ENCODE results near the gene TBX20.
"Not testable (repeated sequence)": the region's sequence is repeated elsewhere in the genome, so short reads cannot be mapped to it uniquely, and the experiment has no call there.

- TF ChIP-seq, protein P1, sequence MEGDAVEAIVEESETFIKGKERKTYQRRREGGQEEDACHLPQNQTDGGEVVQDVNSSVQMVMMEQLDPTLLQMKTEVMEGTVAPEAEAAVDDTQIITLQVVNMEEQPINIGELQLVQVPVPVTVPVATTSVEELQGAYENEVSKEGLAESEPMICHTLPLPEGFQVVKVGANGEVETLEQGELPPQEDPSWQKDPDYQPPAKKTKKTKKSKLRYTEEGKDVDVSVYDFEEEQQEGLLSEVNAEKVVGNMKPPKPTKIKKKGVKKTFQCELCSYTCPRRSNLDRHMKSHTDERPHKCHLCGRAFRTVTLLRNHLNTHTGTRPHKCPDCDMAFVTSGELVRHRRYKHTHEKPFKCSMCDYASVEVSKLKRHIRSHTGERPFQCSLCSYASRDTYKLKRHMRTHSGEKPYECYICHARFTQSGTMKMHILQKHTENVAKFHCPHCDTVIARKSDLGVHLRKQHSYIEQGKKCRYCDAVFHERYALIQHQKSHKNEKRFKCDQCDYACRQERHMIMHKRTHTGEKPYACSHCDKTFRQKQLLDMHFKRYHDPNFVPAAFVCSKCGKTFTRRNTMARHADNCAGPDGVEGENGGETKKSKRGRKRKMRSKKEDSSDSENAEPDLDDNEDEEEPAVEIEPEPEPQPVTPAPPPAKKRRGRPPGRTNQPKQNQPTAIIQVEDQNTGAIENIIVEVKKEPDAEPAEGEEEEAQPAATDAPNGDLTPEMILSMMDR (IDR thresholded peaks at IDR 0.05), result not testable (repeated sequence)
- TF ChIP-seq POLR2A (IDR thresholded peaks at IDR 0.05), result not testable (repeated sequence)
Measured at GRCh38 chr7:35204031-35204430, 49.9 kb downstream of the TBX20 start.

Measured in right lobe of liver (tissue), 4 donors.